Endothelial cell of umbilical vein (primary cell): ENCODE measurements around the gene DUSP14. TPM values are rescaled to one million over a fixed set of nuclear protein-coding genes. Genes with fewer than 3 reads are reported as not detected.
A peak's percentile ranks its signal among the peaks of the same experiment; 100 is the strongest.

Source experiments
- BruUV-seq: library from RNA; stranded (reverse); fragments of 400-500 nt; replicated peaks from 2 replicates; lab custom pipeline; 2021; lab: Mats Ljungman, UMichigan
- CTCF ChIA-PET: fragments of 300-600, 350-600 bp; sonication (Branson Sonifier 250); formaldehyde crosslinking; loops from one replicate; lab custom pipeline; 2021; ENCODE audit warnings: antibody characterized with exemption, inconsistent platforms; lab: Charles Lee
- POLR2A ChIA-PET: fragments of 300-600, 350-600 bp; sonication (Branson Sonifier 250); formaldehyde crosslinking; loops from one replicate; lab custom pipeline; 2021; ENCODE audit warnings: antibody characterized with exemption, inconsistent platforms; lab: Charles Lee
- DNase-seq: peaks from one replicate; pipeline ENCODE4 v3.0.0-alpha.2; 2011; ENCODE audit warnings: low read depth, low spot score
- FAIRE-seq: peaks from 2 replicates; lab custom pipeline; 2011; peaks lifted over from hg19 to GRCh38; lab: Jason Lieb, UNC
- H2AFZ ChIP-seq: 2 replicates; pipeline ENCODE4 v1.6.0; 2012; ENCODE audit warnings: low read depth, low read length, control low read depth, inconsistent platforms
- H3K27ac ChIP-seq: 2 replicates; pipeline ENCODE4 v1.5.1; 2011; ENCODE audit warnings: low read depth, mild to moderate bottlenecking, control low read depth, low read length, moderate library complexity; ENCODE audit not compliant: insufficient read depth
- H3K27me3 ChIP-seq, 2 experiments: 2 replicates each; pipeline versions ENCODE4 v1.6.0 to v1.6.1; 2011; ENCODE audit warnings: low read length in 2 of 2, mixed read lengths in 1 of 2; ENCODE audit not compliant: control insufficient read depth in 2 of 2, insufficient read depth in 2 of 2
- H3K36me3 ChIP-seq, 2 experiments: 2 replicates in 1 of 2; 3 replicates in 1 of 2; pipeline ENCODE4 v1.5.1; 2011; ENCODE audit warnings: low read length in 2 of 2, mild to moderate bottlenecking in 1 of 2, moderate library complexity in 1 of 2; ENCODE audit not compliant: control insufficient read depth in 2 of 2, insufficient read depth in 2 of 2; ENCODE audit errors: extremely low read depth in 1 of 2
- H3K4me1 ChIP-seq: 3 replicates; pipeline ENCODE4 v1.5.1; 2011; ENCODE audit warnings: mild to moderate bottlenecking, low read length; ENCODE audit not compliant: control insufficient read depth, insufficient read depth; ENCODE audit errors: extremely low read depth
- H3K4me2 ChIP-seq: 2 replicates; pipeline ENCODE4 v1.6.1; 2011; ENCODE audit warnings: low read length, control low read depth, mixed read lengths; ENCODE audit not compliant: insufficient read depth
- H3K4me3 ChIP-seq, 3 experiments: fragments of 200-600 bp in 1 of 3; sonication (generic), shearing (Covaris generic) in 1 of 3; replicated peaks in 1 of 3; 2 replicates each; pipeline ENCODE4 v1.5.1; 2011 to 2016; ENCODE audit warnings: control low read depth in 3 of 3, low read length in 3 of 3, mild to moderate bottlenecking in 2 of 3, inconsistent platforms in 1 of 3, low read depth in 1 of 3, moderate library complexity in 1 of 3; ENCODE audit not compliant: insufficient read depth in 1 of 3
- H3K79me2 ChIP-seq: 2 replicates; pipeline ENCODE4 v1.6.0; 2012; ENCODE audit warnings: low read length, inconsistent platforms; ENCODE audit not compliant: control insufficient read depth, insufficient read depth
- H3K9ac ChIP-seq: replicated peaks from 2 replicates; pipeline ENCODE3; 2011; ENCODE audit warnings: low read length, control low read depth; ENCODE audit not compliant: insufficient read depth; ENCODE audit errors: extremely low read depth
- H3K9me1 ChIP-seq: replicated peaks from 3 replicates; pipeline ENCODE4 v1.6.0; 2011; ENCODE audit warnings: mild to moderate bottlenecking, low read length; ENCODE audit not compliant: control insufficient read depth, insufficient read depth; ENCODE audit errors: extremely low read depth
- H3K9me3 ChIP-seq: replicated peaks from 2 replicates; pipeline ENCODE4 v1.5.1; 2012; ENCODE audit warnings: low read length, inconsistent platforms; ENCODE audit not compliant: control insufficient read depth, insufficient read depth
- H4K20me1 ChIP-seq: replicated peaks from 2 replicates; pipeline ENCODE3; 2011; ENCODE audit warnings: mild to moderate bottlenecking, low read length; ENCODE audit not compliant: control insufficient read depth, insufficient read depth; ENCODE audit errors: extremely low read depth
- CTCF ChIP-seq, 2 donors: IDR thresholded peaks; 1 replicate in 1 of 2; 2 replicates in 1 of 2; pipeline ENCODE4 v1.5.1; 2011; ENCODE audit warnings: low read length in 2 of 2, mild to moderate bottlenecking in 2 of 2, moderate library complexity in 2 of 2, control low read depth in 1 of 2, inconsistent platforms in 1 of 2, low read depth in 1 of 2; ENCODE audit not compliant: insufficient read depth in 1 of 2; ENCODE audit errors: extremely low read depth in 1 of 2
- EZH2 ChIP-seq: IDR thresholded peaks from 2 replicates; pipeline ENCODE4 v1.6.1; 2012; ENCODE audit warnings: borderline replicate concordance, low read depth, mild to moderate bottlenecking, moderate library complexity, low read length, inconsistent platforms; ENCODE audit not compliant: severe bottlenecking
- FOS ChIP-seq: IDR thresholded peaks from 2 replicates; pipeline ENCODE4 v1.6.1; 2011; ENCODE audit warnings: mild to moderate bottlenecking, low read length, moderate library complexity, borderline replicate concordance; ENCODE audit not compliant: insufficient read depth
- GATA2 ChIP-seq: IDR thresholded peaks from 2 replicates; pipeline ENCODE4 v1.7.0; 2011; ENCODE audit warnings: low read depth, mild to moderate bottlenecking, moderate library complexity, mixed read lengths, low read length; ENCODE audit not compliant: insufficient read length, insufficient read depth
- JUN ChIP-seq: IDR thresholded peaks from 2 replicates; pipeline ENCODE4 v1.6.1; 2011; ENCODE audit warnings: borderline replicate concordance, low read depth; ENCODE audit not compliant: insufficient read length, insufficient read depth
- MYC ChIP-seq: IDR thresholded peaks from one replicate; pipeline ENCODE4 v1.6.1; 2011; ENCODE audit warnings: mild to moderate bottlenecking, low read depth, low read length
- POLR2A ChIP-seq: IDR thresholded peaks from 2 replicates; pipeline ENCODE4 v1.6.1; 2012; ENCODE audit warnings: low read depth, mild to moderate bottlenecking, control low read depth, low read length
- POLR2AphosphoS5 ChIP-seq: IDR thresholded peaks from 2 replicates; pipeline ENCODE4 v1.6.1; 2012; ENCODE audit warnings: low read depth, mild to moderate bottlenecking, control low read depth, low read length, moderate library complexity; ENCODE audit not compliant: insufficient read depth
- dilution Hi-C: fragments of 300-500 bp; cut with MboI; formaldehyde crosslinking; loops from one replicate; pipeline ENCODE4 v1.15.0; 2019; ENCODE audit warnings: low sequenced_read_pairs; ENCODE audit not compliant: extremely low pct_ligation_motif_present
- intact Hi-C: fragments of 100-400 bp; cut with micrococcal nuclease; formaldehyde crosslinking; loops from one replicate; pipeline ENCODE4 v1.10.0; 2022
- polyA plus RNA-seq, 4 experiments: library from polyadenylated mRNA; depleted of rRNA in 3 of 4; stranded (reverse) in 3 of 4; unstranded in 1 of 4; fragments of >200 nt; gene quantifications; 2 replicates each; pipeline versions ENCODE4 v1.2.1 to v1.2.3, GENCODE V29; 2011 to 2012; ENCODE audit warnings: missing spikeins in 1 of 4
- total RNA-seq: library from RNA; stranded (reverse); gene quantifications from 2 replicates; pipeline ENCODE4 v1.2.3, GENCODE V29; 2021
- TF ChIP-seq, protein P1 (sequence below): IDR thresholded peaks from 2 replicates; pipeline ENCODE4 v1.6.1; 2011; ENCODE audit not compliant: insufficient read depth, insufficient read length

Gene DUSP14
- total and polyA plus RNA-seq, 2 donors (not counting 3 experiments of a cell fraction or from before 2014, with no cell fraction given): 36.4 to 62.5 TPM

- no peaks in the 10 kb centered on the region for H3K9me1 ChIP-seq
- CTCF ChIA-PET: interaction anchor here (1.5 kb wide), 1 partner anchor 36 kb away, joined by 3 read pairs; no protein-coding TSS in a partner anchor
- POLR2A ChIA-PET: no interaction called here
- H3K4me3 ChIP-seq: no peak overlapping the region
- no peaks in the 10 kb centered on the region for H4K20me1 ChIP-seq
- no peaks in the 10 kb centered on the region for H3K79me2 ChIP-seq
- FAIRE-seq: no peak
- TF ChIP-seq CTCF (IDR thresholded peaks at IDR 0.05; ENCODE audit: extremely low read depth in 1 of 2, insufficient read depth in 1 of 2, low read depth in 1 of 2, low read length in 2 of 2): no peak
- TF ChIP-seq POLR2AphosphoS5: no peak
- no peak for TF ChIP-seq MYC
- no peak for TF ChIP-seq JUN
- TF ChIP-seq, protein P1, sequence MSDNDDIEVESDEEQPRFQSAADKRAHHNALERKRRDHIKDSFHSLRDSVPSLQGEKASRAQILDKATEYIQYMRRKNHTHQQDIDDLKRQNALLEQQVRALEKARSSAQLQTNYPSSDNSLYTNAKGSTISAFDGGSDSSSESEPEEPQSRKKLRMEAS: no peak
- TF ChIP-seq POLR2A: no peak
- no peak for TF ChIP-seq GATA2
- no peak for TF ChIP-seq FOS
- no peak for TF ChIP-seq EZH2
- dilution Hi-C loops: no loop called here
- intact Hi-C loops: no loop called here
- H3K4me2 ChIP-seq: no peak overlapping the region
- H3K27ac ChIP-seq: peak overlapping the region; percentile 94
- H3K27me3 ChIP-seq: no peaks in the 10 kb centered on the region
- peaks cover 6 to 8% of the 10 kb centered on the region in 2 experiments for H3K36me3 ChIP-seq
- H3K9ac ChIP-seq: no peak overlapping the region
- no peak overlapping the region for H2AFZ ChIP-seq
- BruUV-seq: no TSS peak
- peaks cover 16% of the 10 kb centered on the region for H3K4me1 ChIP-seq
- H3K9me3 ChIP-seq: no peaks in the 10 kb centered on the region
- no peak for DNase-seq
These were observed 23.2 kb upstream of the DUSP14 start for GRCh38 chr17:37466471-37466870.
